Skeletal muscle cell (primary cell): ENCODE results near the gene RUFY4.
A peak's percentile ranks its signal among the peaks of the same experiment; 100 is the strongest.
"Not testable (repeated sequence)": the region's sequence is repeated elsewhere in the genome, so short reads cannot be mapped to it uniquely, and the experiment has no call there.

ENCODE experiments used
- DNase-seq: peaks from one replicate; pipeline ENCODE4 v3.0.0-alpha.2; 2010; ENCODE audit warnings: low read depth
- H3K4me3 ChIP-seq: 2 replicates; pipeline ENCODE4 v1.5.1; 2011; ENCODE audit warnings: low read depth, mild to moderate bottlenecking, control low read depth, low read length, moderate library complexity

Gene RUFY4

DNA sequence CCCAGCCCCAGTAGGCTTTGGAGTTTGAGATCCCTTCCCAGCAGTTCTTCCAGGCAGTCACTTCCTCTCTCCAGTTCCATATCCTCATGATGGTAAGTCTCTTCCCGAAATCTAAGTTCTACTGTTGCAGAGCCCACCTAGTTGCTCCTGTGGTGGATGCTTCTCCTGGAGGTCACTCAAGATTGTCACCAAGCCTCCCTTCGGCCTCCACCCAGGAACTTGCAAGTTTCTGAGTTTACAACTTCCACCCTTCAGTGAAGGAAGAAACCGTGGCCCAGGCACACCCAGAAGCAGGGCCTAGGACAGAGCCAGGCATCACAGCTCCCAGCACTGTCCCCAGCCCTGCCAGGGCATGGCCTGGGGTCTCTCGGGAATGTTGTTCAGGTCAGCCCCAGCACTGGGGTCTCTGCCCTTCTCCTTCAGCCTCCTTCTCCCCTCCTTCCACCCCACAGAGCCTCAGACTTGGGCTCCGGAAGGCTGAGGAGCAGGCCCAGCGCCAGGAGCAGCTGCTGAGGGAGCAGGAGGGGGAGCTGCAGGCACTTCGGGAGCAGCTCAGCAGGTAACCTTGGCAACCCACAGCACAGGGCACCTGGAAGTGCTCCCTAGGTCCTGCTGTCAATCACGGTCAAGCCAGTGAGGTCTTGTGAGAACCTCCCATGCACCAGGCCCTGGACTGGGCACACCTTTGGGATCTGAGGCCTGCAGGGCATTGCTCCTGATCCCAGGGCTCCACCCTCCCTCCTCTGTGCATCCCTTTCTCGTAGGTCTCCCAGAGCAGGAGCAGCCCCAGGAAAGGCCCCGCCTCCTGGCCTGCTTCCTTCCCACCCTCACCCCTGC, 7.1 kb downstream of the RUFY4 start:
- DNase-seq: no peak
- no peak overlapping the region for H3K4me3 ChIP-seq

DNA sequence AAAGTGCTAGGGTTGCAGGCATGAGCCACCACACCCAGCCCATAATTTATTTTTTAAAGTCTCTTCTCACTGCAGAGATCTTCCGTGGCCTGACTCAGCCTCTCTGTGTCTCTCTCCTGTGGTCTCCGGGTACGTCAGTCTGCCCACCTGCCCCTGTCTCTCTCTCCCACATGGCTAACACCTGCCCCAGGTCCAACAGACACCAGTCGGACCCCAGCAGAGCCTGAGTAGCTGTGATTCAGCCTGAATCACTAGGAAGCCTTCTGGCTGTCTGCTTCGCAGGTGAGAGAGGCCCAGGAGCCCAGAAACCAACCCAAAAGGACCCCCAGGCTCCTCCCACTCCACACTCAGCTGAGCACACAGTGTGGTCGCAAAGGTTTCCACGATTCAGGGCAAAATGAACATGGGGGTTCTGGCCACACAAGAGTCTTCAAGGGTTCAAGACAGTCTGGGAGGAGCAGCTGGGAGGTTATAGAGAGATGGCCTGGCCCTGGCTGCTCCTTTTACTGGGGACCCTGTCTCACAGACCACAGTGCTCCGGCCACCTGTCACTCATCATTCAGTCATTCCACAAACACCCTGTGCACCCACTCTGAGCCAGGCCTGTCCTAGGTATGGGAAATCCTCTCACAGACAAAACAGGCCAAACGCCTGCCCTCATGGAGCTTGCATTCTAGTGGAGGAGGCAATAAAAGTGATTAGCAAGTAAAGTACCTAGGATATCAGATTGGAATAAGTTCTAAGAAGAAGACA, 8.6 kb downstream of the RUFY4 start:
- H3K4me3 ChIP-seq: no peak overlapping the region
- no peak for DNase-seq

DNA sequence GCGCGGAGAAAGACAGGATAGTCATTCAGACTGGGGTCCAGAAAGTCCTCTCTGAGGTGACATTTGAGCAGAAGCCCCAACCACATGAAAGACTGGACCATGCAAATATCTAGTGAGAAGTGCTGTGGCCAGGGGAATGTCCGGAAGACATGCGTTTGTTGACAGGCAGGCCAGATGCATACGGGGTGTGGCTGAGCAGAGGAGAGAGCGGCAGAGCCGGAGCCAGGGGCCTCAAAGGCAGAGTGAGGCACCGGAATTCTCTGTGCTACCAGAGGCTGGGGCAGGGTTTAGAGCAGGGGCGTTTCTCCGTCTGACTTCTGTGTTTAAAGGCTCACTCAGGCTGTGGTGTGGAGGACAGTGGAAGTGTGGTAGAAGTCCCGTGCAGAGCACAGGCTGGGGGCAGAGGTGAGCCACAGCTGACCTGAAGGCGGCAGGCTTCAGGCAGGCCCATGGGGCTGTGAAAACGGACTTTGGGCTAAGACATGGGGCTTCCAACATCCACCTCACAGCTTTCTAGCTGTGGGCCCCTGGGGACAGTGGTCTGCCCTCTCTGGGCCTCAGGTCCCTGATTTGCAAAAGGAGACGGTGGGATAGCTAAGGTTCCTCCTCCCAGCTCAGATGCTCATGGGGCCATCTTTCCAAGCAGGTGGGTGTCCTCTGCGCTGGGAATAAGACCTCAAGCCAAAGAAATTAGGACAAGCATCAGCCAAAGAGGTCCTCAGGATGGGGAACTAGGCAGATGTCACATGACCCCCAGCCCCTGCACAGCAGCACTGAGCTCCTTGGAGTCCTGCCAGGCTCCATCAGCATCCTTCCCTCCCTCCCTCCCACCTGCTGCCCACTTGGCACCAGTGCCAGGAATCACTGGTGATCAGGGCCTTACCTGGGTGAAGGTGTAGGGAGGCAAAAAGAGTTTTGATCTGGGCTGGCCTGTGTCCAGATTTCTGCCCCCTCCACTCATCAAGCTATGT, 11.2 kb downstream of the RUFY4 start:
- no peak for DNase-seq
- no peak overlapping the region for H3K4me3 ChIP-seq

DNA sequence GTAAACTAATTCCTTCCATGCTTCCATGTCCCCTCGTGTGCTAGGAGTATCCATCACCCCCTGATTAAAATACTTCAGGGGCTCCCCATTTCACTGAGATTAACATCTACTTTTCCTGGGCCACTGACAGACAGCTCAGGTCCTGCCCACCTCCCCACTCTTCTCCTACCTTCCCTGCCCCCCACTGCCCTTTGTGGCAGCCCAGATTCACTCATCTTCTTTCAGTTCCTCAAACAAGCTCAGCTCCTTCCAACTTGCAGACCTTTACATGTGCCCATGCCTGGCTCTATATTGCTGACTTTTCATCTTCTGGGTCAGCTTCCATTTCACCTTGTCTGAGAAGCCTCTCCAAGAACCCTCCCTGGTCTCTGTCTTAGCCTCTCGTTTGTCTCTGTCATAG, 12.0 kb downstream of the RUFY4 start:
- DNase-seq: no peak
- no peak overlapping the region for H3K4me3 ChIP-seq

DNA sequence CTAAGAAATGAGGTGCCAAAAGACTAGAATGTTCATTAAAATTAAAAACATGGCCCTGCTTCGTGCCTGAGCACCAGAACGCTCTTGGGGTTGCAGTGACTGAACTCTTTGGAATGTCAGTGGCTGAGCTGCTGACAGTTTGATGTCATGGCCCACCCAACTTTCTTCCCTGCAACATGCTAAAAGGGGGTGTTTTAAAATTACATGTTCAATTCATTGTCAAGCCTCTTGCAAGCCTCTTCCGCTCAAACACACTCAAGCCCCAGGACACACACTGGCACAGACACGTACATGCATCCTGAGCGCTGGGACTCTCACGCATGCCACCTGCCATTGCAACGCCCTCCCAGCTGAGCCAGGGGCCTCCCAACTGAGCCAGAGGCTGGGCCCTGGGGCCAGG, 12.6 kb downstream of the RUFY4 start:
- peak; percentile 66 for DNase-seq
- no peak overlapping the region for H3K4me3 ChIP-seq

DNA sequence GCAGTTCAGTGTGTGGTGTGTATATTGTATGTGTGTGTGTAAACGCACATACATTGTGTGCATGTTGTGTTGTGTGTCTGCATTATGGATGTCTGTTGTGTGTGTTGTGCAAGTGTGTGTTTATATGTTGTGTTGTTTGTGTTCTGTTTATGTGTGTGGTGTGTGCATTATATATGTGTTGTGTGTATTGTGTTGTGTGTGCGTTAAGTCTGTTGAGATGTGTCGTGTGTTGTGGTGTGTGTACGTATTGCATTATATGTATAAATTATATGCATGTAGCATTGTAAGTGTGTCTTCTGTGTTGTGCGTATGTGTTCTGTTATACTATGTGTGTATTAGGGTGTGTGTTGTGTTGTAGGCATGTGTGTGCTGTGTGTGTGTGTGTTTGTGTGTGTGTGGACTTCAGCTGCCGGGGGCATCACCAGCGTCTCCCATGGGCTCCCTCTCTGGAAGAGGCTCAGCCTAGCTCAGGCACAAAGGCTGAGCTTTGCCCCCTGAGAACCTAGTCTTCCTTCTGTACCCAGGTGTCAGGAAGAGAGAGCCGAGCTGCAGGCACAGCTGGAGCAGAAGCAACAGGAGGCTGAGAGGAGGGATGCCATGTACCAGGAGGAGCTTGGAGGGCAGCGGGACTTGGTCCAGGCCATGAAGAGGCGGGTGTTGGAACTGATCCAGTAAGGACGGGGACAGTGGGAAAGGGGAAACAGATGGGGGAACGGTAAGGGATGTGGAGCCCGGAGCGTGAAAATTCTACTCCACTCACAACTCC, 13.7 kb downstream of the RUFY4 start:
- no peak overlapping the region for H3K4me3 ChIP-seq

DNA sequence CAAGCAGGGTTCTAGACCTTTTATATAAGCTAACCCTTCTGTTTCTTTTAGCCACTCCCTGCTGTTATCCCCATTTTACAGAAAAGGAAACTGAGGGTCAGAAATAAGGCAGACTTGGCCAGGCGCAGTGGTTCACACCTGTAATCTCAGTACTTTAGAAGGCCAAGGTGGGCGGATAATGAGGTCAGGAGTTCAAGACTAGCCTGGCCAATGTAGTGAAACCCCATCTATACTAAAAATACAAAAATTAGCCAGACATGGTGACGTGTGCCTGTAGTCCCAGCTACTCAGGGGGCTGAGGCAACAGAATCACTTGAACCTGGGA, 14.3 kb downstream of the RUFY4 start:
- H3K4me3 ChIP-seq: no peak overlapping the region
- DNase-seq: no peak

More for the DNA sequence above, 13.7 kb downstream of the RUFY4 start:
- DNase-seq: no peak

DNA sequence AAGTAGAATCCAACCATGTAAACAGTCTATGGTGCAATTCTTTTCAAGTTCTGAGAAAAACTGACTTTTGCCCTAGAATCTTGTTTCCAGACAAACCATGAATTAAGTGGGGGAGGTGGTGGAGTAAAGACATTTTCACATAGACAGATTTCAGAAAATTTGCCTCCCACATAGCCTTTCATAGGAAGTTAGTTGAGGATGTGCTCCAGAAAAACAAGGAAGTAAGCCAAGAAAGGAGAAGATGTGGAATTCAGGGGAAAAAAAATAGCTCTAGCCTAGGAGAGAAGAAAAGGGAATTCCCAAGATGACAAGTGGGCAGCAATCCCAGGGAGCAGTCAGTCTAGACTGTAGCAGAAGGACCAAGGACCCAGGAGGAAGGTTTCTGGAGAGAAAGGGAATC, 17.4 kb downstream of the RUFY4 start:
- H3K4me3 ChIP-seq: no peak overlapping the region
- DNase-seq: no peak

DNA sequence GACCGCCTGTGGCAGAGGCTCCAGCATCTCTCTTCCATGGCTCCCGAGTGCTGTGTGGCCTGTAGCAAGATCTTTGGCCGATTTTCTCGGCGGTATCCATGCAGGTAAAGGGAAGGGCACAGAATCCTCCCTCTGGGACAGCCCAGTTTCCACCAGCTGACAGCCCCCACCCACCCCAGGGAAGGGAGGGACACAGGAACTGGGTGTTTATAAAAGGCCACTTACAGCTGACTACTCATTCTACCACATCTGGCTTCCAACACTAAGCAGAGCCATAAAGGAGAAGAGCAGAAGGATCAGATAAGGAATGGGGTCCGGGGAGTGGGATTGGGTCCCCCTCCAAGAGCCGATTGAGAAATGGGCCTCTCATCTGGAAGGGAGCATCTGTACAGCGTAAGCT, 20.2 kb downstream of the RUFY4 start:
- no peak overlapping the region for H3K4me3 ChIP-seq
- DNase-seq: no peak

DNA sequence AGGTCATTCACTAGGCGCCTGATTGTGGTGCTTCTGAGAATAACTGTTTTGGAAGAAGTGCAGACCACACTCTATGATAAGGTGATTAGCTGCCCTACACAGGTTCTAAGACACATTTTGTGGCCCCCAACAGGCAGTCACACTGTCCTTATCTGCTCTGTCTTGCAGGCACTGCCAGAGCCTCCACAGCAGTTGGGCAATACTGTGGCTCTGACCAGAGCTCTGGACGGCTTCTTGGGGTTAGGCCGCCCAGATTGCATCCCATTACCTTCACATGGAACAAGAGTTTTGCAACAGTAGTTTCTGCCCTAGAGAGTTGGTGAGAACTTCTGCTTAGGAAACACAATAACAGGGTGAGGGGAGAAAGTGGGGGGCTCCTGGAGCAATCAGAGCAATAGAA, 22.7 kb downstream of the RUFY4 start:
- H3K4me3 ChIP-seq: no peak overlapping the region

DNA sequence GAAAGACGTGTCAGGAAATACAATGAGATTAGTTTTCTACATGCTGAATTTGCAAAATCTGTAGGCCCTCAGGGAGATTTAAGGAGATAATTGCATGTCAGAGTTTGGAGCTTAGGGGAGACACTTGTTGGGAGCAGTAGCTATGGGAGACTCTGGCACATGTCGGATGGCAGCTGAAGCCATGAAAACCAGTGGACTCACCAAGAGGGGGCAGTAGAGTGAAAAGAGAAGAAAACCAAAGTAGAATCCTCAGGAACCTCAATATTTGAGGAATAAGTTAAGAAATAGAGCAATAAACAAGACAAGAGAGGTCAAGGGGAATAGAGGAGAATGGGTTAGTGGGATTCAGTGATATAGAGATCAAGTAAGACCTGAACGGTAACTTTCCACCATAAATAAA, 24.8 kb downstream of the RUFY4 start:
- H3K4me3 ChIP-seq: no peak overlapping the region
- DNase-seq: no peak

More for the DNA sequence above, 22.7 kb downstream of the RUFY4 start:
- no peak for DNase-seq

DNA sequence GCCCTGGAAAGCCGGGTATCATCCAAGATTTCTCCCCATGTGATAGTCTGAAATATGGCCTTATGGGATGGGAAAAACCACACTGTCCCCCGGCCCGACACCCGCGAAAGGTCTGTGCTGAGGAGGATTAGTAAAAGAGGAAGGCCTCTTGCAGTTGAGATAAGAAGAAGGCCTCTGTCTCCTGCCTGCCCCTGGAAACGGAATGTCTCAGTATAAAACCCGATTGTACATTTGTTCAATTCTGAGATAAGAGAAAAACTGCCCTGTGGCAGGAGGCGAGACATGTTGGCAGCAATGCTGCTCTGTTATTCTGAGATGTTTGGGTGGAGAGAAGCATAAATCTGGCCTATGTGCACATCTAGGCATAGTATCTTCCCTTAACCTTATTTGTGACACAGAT, 26.8 kb downstream of the RUFY4 start:
- no peak for DNase-seq
- H3K4me3 ChIP-seq: no peak overlapping the region

DNA sequence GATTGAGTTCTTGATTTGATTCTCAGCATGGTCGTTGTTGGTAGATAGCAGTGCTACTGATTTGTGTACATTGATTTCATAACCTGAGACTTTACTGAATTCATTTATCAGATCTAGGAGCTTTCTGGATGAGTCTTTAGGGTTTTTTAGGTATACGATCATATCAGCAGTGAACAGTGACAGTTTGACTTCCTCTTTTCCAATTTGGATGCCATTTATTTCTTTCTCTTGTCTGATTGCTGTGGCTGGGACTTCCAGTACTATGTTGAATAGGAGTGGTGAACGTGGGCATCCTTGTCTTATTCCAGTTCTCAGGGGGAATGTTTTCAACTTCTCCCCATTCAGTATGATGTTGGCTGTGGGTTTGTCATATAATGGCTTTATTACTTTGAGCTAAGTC, 28.9 kb downstream of the RUFY4 start:
- no peak overlapping the region for H3K4me3 ChIP-seq
- no peak for DNase-seq

DNA sequence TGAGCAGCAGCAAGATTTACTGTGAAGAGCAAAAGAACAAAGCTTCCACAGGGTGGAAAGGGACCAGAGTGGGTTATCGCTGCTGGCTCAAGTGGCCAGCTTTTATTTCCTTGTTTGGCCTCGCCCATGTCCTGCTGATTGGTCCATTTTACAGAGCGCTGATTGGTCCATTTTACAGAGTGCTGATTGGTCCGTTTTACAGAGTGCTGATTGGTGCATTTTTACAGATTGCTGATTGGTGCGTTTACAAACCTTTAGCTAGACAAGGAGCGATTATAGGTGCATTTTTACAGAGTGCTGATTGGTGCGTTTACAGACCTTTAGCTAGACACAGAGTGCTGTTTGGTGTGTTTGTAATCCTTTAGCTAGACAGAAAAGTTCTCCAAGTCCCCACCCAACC, 39.8 kb downstream of the RUFY4 start:
- H3K4me3 ChIP-seq, DNase-seq: not testable (repeated sequence)

DNA sequence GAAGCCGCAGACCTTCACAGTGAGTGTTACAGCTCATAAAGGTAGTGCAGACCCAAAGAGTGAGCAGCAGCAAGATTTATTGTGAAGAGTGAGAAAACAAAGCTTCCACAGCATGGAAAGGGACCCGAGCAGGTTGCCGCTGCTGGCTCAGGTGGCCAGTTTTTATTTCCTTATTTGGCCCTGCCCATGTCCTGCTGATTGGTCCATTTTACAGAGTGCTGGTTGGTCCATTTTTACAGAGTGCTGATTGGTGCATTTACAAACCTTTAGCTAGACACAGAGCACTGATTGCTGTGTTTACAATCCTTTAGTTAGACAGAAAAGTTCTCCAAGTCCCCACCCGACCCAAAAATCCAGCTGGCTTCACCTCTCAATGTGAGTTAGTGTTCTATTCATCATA, 52.7 kb downstream of the RUFY4 start:
- DNase-seq, H3K4me3 ChIP-seq: not testable (repeated sequence)

DNA sequence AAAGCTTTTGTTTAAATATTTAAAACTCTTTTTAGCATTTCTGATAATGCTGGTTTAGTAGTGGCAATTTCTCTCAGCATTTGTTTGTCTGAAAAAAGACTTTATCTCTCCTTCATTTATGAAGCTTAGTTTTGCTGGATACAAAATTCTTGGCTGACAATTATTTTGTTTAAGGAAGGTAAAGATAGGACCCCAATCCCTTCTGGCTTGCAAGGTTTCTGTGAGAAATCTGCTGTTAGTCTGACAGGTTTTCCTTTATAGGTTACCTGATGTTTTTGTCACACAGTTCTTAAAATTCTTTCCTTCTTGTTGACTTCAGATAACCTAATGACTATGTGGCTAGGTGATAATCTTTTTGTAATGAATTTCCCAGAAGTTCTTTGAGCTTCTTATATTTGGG, 53.2 kb downstream of the RUFY4 start:
- H3K4me3 ChIP-seq, DNase-seq: not testable (repeated sequence)

DNA sequence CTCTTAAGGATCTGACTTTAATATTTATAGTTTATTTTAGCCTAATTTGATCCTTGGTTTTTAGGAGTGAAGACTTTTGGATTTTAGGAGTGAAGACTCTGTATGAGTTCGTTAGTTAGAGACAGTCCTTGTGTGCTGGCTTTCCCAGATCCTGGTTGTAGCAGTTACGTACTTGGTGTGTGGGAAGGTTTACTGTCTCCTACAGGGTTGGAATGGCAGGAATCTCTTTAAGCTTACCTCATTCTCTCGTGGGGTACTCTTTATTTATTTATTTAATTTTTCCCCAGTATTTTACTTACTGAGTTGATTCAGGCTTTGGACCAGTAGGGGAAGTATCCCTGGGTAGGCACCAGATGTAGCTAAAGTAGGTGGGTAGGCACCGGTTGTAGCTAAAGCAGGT, 54.9 kb downstream of the RUFY4 start:
- H3K4me3 ChIP-seq: no peak overlapping the region
- DNase-seq: no peak

DNA sequence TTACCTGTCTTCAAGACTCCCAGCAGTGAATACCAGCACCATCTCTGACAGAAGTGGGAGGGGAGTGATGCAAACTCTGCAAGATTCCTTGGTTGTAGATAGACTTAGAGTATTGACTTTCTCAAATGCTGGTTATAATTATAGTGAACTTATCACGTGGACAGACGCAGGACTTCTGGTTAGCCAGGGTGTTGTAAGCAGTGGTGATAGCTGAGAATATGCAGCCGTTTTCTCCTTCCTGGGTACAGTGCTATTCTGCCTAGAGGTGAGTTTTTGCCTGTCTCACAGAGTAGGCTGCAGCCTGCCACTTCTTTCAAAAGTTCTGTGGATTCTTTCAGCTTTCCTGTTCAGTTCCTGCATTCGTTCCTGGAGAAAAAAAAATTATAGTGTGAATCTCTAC, 56.0 kb downstream of the RUFY4 start:
- H3K4me3 ChIP-seq: no peak overlapping the region
- DNase-seq: no peak

DNA sequence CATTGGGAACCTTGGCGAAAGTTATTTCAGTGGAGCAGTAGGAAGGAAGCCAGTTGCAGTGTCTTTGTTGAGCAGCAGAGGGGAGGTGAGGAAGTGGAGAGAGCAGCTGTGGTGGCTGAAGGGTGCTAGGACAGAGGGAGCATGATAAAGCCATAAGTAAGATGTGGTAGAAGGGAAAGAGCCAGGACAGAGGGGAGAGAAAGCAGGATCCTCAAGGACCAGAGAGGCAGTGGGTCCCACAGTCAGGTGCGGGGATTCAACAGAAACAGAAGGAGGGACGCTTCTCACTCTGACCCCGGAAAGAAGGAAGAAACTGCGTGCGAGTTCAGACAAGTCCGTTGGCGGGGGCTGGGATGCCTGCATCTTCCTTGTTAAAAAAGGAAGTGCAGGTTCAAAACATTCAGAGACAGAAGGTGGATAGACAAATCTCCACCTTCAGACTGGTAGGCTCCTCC, 56.6 kb downstream of the RUFY4 start, which contains the start of gene CXCR2:
CXCR2 (plus strand) TSS at position 403 of the 455 bp plus-strand sequence. CDS start 8,774 bp downstream, outside the sequence.
- no peak within 1 kb of the TSS for H3K4me3 ChIP-seq
- DNase-seq: no peak
